ENCODE data around the gene WDR49. TPM values are rescaled to one million over a fixed set of nuclear protein-coding genes. Genes with fewer than 3 reads are reported as not detected.

WDR49 gene
- total RNA-seq, 4 donors from 2014 or later = not detected

GRCh38 chr3:167651826-167652225 lies 1.9 kb downstream of the WDR49 start:
- H3K36me3 ChIP-seq = no peaks in the 10 kb centered on the region
- no peak for DNase-seq (ENCODE audit: low spot score in 2 of 2)
- no peaks in the 10 kb centered on the region for H3K4me1 ChIP-seq
- no peaks in the 10 kb centered on the region for H3K9me3 ChIP-seq
- no peak overlapping the region for H3K27ac ChIP-seq
- 85% methylated on average over 1 of the region's 1 CpG for WGBS
- no peak overlapping the region for H3K4me3 ChIP-seq
- no peaks in the 10 kb centered on the region for H3K27me3 ChIP-seq
- TF ChIP-seq EP300 (IDR thresholded peaks at IDR 0.05) = no peak
- no peak for TF ChIP-seq POLR2A (IDR thresholded peaks at IDR 0.05)
- no peak for TF ChIP-seq CTCF (IDR thresholded peaks at IDR 0.05)
- TF ChIP-seq POLR2AphosphoS5 (IDR thresholded peaks at IDR 0.05) = no peak

GRCh38 chr3:167650459-167650858 lies 3.3 kb downstream of the WDR49 start:
- TF ChIP-seq POLR2AphosphoS5 (IDR thresholded peaks at IDR 0.05) = no peak
- no peak for TF ChIP-seq EP300 (IDR thresholded peaks at IDR 0.05)
- Histone ChIP-seq H3K27me3 (no peaks in the 10 kb centered on the region), H3K9me3 (no peaks in the 10 kb centered on the region), H3K27ac (no peak overlapping the region), H3K4me1 (no peaks in the 10 kb centered on the region), H3K4me3 (no peak overlapping the region), H3K36me3 (no peaks in the 10 kb centered on the region)
- 61% methylated on average over 2 of the region's 2 CpGs for WGBS
- no peak for DNase-seq (ENCODE audit: low spot score in 2 of 2)

- Histone ChIP-seq H3K9me3 (no peaks in the 10 kb centered on the region), H3K36me3 (no peaks in the 10 kb centered on the region), H3K27ac (no peak overlapping the region), H3K27me3 (no peaks in the 10 kb centered on the region), H3K4me3 (no peak overlapping the region), H3K4me1 (no peaks in the 10 kb centered on the region)
- 74% methylated on average over 1 of the region's 1 CpG for WGBS
- TF ChIP-seq CTCF (IDR thresholded peaks at IDR 0.05) (no peak), POLR2A (IDR thresholded peaks at IDR 0.05) (no peak), POLR2AphosphoS5 (IDR thresholded peaks at IDR 0.05) (no peak), EP300 (IDR thresholded peaks at IDR 0.05) (no peak)
- DNase-seq (ENCODE audit: low spot score in 2 of 2) = no peak
Measured at GRCh38 chr3:167649746-167650145, 4.0 kb downstream of the WDR49 start.

- Histone ChIP-seq H3K27ac (no peak overlapping the region), H3K36me3 (no peaks in the 10 kb centered on the region), H3K4me3 (no peak overlapping the region), H3K4me1 (no peaks in the 10 kb centered on the region), H3K27me3 (no peaks in the 10 kb centered on the region), H3K9me3 (no peaks in the 10 kb centered on the region)
- 68% methylated on average over 1 of the region's 1 CpG for WGBS
- DNase-seq (ENCODE audit: low spot score in 2 of 2) = no peak
- TF ChIP-seq CTCF (IDR thresholded peaks at IDR 0.05) (no peak), EP300 (IDR thresholded peaks at IDR 0.05) (no peak), POLR2A (IDR thresholded peaks at IDR 0.05) (no peak), POLR2AphosphoS5 (IDR thresholded peaks at IDR 0.05) (no peak)
Measured at GRCh38 chr3:167644611-167645010, 9.1 kb downstream of the WDR49 start.

GRCh38 chr3:167631471-167631870 lies 22.3 kb downstream of the WDR49 start:
- no peak for TF ChIP-seq CTCF (IDR thresholded peaks at IDR 0.05)
- TF ChIP-seq POLR2AphosphoS5 (IDR thresholded peaks at IDR 0.05) = no peak
- TF ChIP-seq EP300 (IDR thresholded peaks at IDR 0.05) = no peak
- no peak for TF ChIP-seq POLR2A (IDR thresholded peaks at IDR 0.05)
- 65% methylated on average over 5 of the region's 5 CpGs for WGBS

GRCh38 chr3:167626490-167626889 lies 27.3 kb downstream of the WDR49 start:
- DNase-seq (ENCODE audit: low spot score in 2 of 2) = no peak
- Histone ChIP-seq H3K36me3 (no peaks in the 10 kb centered on the region), H3K9me3 (no peaks in the 10 kb centered on the region), H3K4me1 (no peaks in the 10 kb centered on the region), H3K27me3 (no peaks in the 10 kb centered on the region), H3K4me3 (no peak overlapping the region), H3K27ac (no peak overlapping the region)
- TF ChIP-seq CTCF (IDR thresholded peaks at IDR 0.05) (no peak), EP300 (IDR thresholded peaks at IDR 0.05) (no peak), POLR2AphosphoS5 (IDR thresholded peaks at IDR 0.05) (no peak), POLR2A (IDR thresholded peaks at IDR 0.05) (no peak)

More at GRCh38 chr3:167631471-167631870, 22.3 kb downstream of the WDR49 start:
- H3K27me3 ChIP-seq = no peaks in the 10 kb centered on the region
- H3K36me3 ChIP-seq = no peaks in the 10 kb centered on the region
- no peak for DNase-seq (ENCODE audit: low spot score in 2 of 2)
- no peaks in the 10 kb centered on the region for H3K9me3 ChIP-seq
- no peaks in the 10 kb centered on the region for H3K4me1 ChIP-seq
- no peak overlapping the region for H3K27ac ChIP-seq
- H3K4me3 ChIP-seq = no peak overlapping the region

Measured in suprapubic skin (tissue), 4 donors.